ENCODE measurements around the gene PLAGL2.

The PLAGL2 gene

GRCh38 chr20:32157611-32158010 lies 49.9 kb downstream of the PLAGL2 start:
- H3K9me3 ChIP-seq (ENCODE audit: control insufficient read depth, low read length): no peaks in the 10 kb centered on the region
- no peak overlapping the region for H4K8ac ChIP-seq (ENCODE audit: low read length)
- WGBS: 98% methylated on average over 14 of the region's 14 CpGs
- no peak overlapping the region for H3K27ac ChIP-seq (ENCODE audit: low read length, poor library complexity, severe bottlenecking)
- no peak overlapping the region for H3K4me2 ChIP-seq (ENCODE audit: low read length, poor library complexity, severe bottlenecking)
- no peak overlapping the region for H2AFZ ChIP-seq (ENCODE audit: low read depth, low read length)
- peaks cover 17% of the 10 kb centered on the region for H3K79me1 ChIP-seq (replicated peaks; ENCODE audit: low read length, poor library complexity, severe bottlenecking)
- H3K4me1 ChIP-seq (ENCODE audit: control insufficient read depth, insufficient read depth, low read depth, low read length): peaks cover 14% of the 10 kb centered on the region
- no peak overlapping the region for H2BK120ac ChIP-seq (ENCODE audit: low read depth, low read length)
- H3K18ac ChIP-seq (ENCODE audit: low read depth in 1 of 2, low read length in 2 of 2): no peak overlapping the region
- H3K27me3 ChIP-seq (ENCODE audit: control insufficient read depth in 1 of 2, insufficient read depth in 1 of 2, low read length in 2 of 2): no peaks in the 10 kb centered on the region
- H2BK15ac ChIP-seq (ENCODE audit: low read depth, poor library complexity, severe bottlenecking): no peak overlapping the region
- H2AK5ac ChIP-seq (ENCODE audit: low read length, severe bottlenecking): no peak overlapping the region
- no peak overlapping the region for H3K14ac ChIP-seq (ENCODE audit: low read length in 2 of 2)
- peaks cover 67 to 76% of the 10 kb centered on the region in 2 experiments for H3K36me3 ChIP-seq (ENCODE audit: control insufficient read depth in 1 of 2, insufficient read depth in 2 of 2, low read depth in 1 of 2, low read length in 2 of 2)
- H3K23ac ChIP-seq (ENCODE audit: low read length in 2 of 2): no peak overlapping the region
- no peak overlapping the region for H3K4me3 ChIP-seq (ENCODE audit: insufficient read depth in 1 of 2, low read depth in 1 of 2, low read length in 2 of 2)
- H2BK12ac ChIP-seq (ENCODE audit: low read length in 2 of 2): no peak overlapping the region
- H3K4ac ChIP-seq (ENCODE audit: low read depth in 1 of 2, low read length in 2 of 2): no peak overlapping the region
- no peak for DNase-seq
- H4K91ac ChIP-seq (ENCODE audit: low read length): no peak overlapping the region
- no peak overlapping the region for H3K9ac ChIP-seq (ENCODE audit: low read length)
- no peak overlapping the region for H2BK5ac ChIP-seq (ENCODE audit: low read depth, low read length, poor library complexity, severe bottlenecking)

DNA sequence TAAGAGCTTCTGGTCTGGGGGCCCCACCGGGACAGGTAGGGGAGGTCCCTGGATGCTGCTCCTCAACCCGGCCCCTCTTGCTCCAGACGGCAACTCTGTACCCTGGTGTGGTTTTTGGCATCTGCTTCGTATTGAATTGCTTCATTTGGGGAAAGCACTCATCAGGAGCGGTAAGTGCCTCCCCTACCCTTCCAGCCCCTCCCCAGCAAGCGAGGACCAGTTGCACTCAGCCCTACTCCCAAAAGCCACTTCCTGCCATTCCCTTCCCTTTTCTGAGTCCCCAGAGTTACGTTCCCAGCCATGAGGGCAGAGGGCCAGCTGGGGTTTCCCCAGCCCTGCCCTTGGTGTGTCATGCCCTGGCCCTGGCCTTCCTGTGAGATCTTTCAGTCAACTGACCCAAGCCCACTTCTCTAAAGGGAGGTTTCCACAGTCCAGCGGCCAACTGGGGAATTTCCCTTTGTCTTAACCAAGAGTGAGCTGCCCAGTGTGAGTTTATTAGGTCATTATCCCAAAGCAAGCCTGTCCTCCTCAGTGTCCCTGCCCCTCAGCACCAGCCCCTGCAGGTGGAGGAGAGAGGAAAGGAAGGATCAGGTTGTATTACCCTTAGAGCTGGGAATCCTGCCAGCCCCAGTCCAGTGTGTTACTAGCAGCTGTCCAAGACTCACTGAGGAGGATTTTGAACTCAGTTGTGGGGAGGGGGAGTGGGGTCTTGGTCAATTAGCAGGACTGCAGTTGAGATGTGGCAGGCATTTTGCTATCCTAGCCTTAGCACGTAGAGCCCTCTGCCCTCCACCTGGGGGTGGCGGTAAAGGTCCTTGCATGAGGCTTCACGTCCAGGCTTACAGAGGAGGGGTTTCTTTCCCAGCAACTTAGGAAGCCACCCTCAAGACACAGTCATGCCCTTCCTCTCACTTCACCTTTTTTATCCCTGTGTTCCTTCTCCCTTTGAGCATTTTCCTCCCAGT lies 52.2 kb downstream of the PLAGL2 start:
- Histone ChIP-seq H2AFZ (ENCODE audit: low read depth, low read length) (no peak overlapping the region), H2BK5ac (ENCODE audit: low read depth, low read length, poor library complexity, severe bottlenecking) (peak overlapping the region; percentile 21)
- 63% methylated on average over 11 of the region's 11 CpGs for WGBS

DNA sequence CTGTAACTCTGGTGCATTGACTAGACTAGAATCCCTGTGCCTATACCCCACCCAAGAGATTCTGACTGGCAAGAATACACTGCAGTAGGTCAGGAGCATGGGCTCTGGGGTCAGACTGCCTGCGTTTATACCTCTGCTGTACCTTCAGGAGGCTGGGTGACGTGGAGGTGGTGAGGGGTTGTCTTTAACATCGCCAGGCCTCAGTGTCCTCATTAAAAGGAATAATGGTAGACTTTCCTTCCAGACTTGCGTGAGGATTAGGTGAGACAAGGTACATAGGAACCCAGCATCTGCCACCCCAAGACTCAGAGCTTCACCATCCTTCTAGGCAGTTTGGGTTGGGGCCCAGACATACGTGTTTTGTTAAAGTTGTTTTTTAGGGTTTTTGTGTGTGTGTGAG lies 53.8 kb downstream of the PLAGL2 start:
- WGBS: 99% methylated on average over 5 of the region's 5 CpGs
- no peak overlapping the region for H3K4me3 ChIP-seq (ENCODE audit: insufficient read depth in 1 of 2, low read depth in 1 of 2, low read length in 2 of 2)
- H2BK120ac ChIP-seq (ENCODE audit: low read depth, low read length): no peak overlapping the region
- no peak overlapping the region for H3K23ac ChIP-seq (ENCODE audit: low read length in 2 of 2)
- no peak overlapping the region for H3K14ac ChIP-seq (ENCODE audit: low read length in 2 of 2)
- H2BK12ac ChIP-seq (ENCODE audit: low read length in 2 of 2): no peak overlapping the region
- no peak overlapping the region for H2BK5ac ChIP-seq (ENCODE audit: low read depth, low read length, poor library complexity, severe bottlenecking)
- H3K27me3 ChIP-seq (ENCODE audit: control insufficient read depth in 1 of 2, insufficient read depth in 1 of 2, low read length in 2 of 2): no peaks in the 10 kb centered on the region
- H3K9me3 ChIP-seq (ENCODE audit: control insufficient read depth, low read length): no peaks in the 10 kb centered on the region
- no peak overlapping the region for H2AFZ ChIP-seq (ENCODE audit: low read depth, low read length)
- no peak overlapping the region for H3K27ac ChIP-seq (ENCODE audit: low read length, poor library complexity, severe bottlenecking)
- peaks cover 64 to 77% of the 10 kb centered on the region in 2 experiments for H3K36me3 ChIP-seq (ENCODE audit: control insufficient read depth in 1 of 2, insufficient read depth in 2 of 2, low read depth in 1 of 2, low read length in 2 of 2)
- H4K8ac ChIP-seq (ENCODE audit: low read length): no peak overlapping the region
- DNase-seq: no peak
- H2AK5ac ChIP-seq (ENCODE audit: low read length, severe bottlenecking): no peak overlapping the region
- H4K91ac ChIP-seq (ENCODE audit: low read length): no peak overlapping the region
- H3K4ac ChIP-seq (ENCODE audit: low read depth in 1 of 2, low read length in 2 of 2): no peak overlapping the region
- no peak overlapping the region for H3K9ac ChIP-seq (ENCODE audit: low read length)
- H3K18ac ChIP-seq (ENCODE audit: low read depth in 1 of 2, low read length in 2 of 2): no peak overlapping the region
- H3K4me1 ChIP-seq (ENCODE audit: control insufficient read depth, insufficient read depth, low read depth, low read length): peaks cover 17% of the 10 kb centered on the region
- H2BK15ac ChIP-seq (ENCODE audit: low read depth, poor library complexity, severe bottlenecking): no peak overlapping the region
- no peak overlapping the region for H3K4me2 ChIP-seq (ENCODE audit: low read length, poor library complexity, severe bottlenecking)
- H3K79me1 ChIP-seq (replicated peaks; ENCODE audit: low read length, poor library complexity, severe bottlenecking): peaks cover 27% of the 10 kb centered on the region

More for the DNA sequence above, 52.2 kb downstream of the PLAGL2 start:
- Histone ChIP-seq H3K18ac (ENCODE audit: low read depth in 1 of 2, low read length in 2 of 2) (peak overlapping the region in 1 of 2 experiments; percentile 11), H2BK120ac (ENCODE audit: low read depth, low read length) (no peak overlapping the region), H3K14ac (ENCODE audit: low read length in 2 of 2) (no peak overlapping the region), H3K23ac (ENCODE audit: low read length in 2 of 2) (no peak overlapping the region), H3K36me3 (ENCODE audit: control insufficient read depth in 1 of 2, insufficient read depth in 2 of 2, low read depth in 1 of 2, low read length in 2 of 2) (peaks cover 64 to 82% of the 10 kb centered on the region in 2 experiments), H3K4me1 (ENCODE audit: control insufficient read depth, insufficient read depth, low read depth, low read length) (peaks cover 14% of the 10 kb centered on the region), H4K8ac (ENCODE audit: low read length) (peak overlapping the region; percentile 22), H4K91ac (ENCODE audit: low read length) (no peak overlapping the region), H3K4me2 (ENCODE audit: low read length, poor library complexity, severe bottlenecking) (no peak overlapping the region), H3K9me3 (ENCODE audit: control insufficient read depth, low read length) (no peaks in the 10 kb centered on the region), H3K9ac (ENCODE audit: low read length) (peak overlapping the region; percentile 16), H3K27me3 (ENCODE audit: control insufficient read depth in 1 of 2, insufficient read depth in 1 of 2, low read length in 2 of 2) (no peaks in the 10 kb centered on the region), H2BK15ac (ENCODE audit: low read depth, poor library complexity, severe bottlenecking) (no peak overlapping the region), H3K27ac (ENCODE audit: low read length, poor library complexity, severe bottlenecking) (peak overlapping the region; percentile 7), H2AK5ac (ENCODE audit: low read length, severe bottlenecking) (no peak overlapping the region), H3K4me3 (ENCODE audit: insufficient read depth in 1 of 2, low read depth in 1 of 2, low read length in 2 of 2) (no peak overlapping the region), H3K4ac (ENCODE audit: low read depth in 1 of 2, low read length in 2 of 2) (no peak overlapping the region), H2BK12ac (ENCODE audit: low read length in 2 of 2) (peak overlapping the region in 1 of 2 experiments; percentile 4), H3K79me1 (replicated peaks; ENCODE audit: low read length, poor library complexity, severe bottlenecking) (peaks cover 24% of the 10 kb centered on the region)
- peak; percentile 92 for DNase-seq

DNA sequence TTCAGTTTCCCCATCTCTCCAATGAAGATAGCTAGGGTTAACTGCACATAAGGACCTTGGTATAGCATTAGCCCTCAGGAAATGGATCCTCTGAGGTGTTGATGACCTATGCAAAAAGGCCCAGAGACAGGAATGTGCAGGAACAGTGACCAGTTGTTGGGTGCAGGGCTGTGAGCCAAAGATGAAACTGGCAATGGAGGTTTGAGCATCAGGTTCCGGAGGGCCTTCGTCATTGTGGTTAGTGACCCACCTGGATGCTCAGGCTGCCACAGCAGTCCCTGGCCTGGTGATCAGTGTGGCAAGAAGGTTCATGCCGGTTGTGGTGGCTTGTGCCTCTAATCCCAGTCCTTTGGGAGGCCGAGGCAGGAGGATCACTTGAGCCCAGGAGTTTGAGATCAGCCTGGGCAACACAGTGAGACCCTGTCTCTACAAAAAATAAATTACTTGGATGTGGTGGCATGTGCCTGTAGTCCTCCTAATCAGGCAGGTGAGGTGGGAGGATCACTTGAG lies 54.3 kb downstream of the PLAGL2 start:
- Histone ChIP-seq H2BK12ac (ENCODE audit: low read length in 2 of 2) (no peak overlapping the region), H3K9ac (ENCODE audit: low read length) (no peak overlapping the region), H4K8ac (ENCODE audit: low read length) (no peak overlapping the region), H2AFZ (ENCODE audit: low read depth, low read length) (no peak overlapping the region), H3K27me3 (ENCODE audit: control insufficient read depth in 1 of 2, insufficient read depth in 1 of 2, low read length in 2 of 2) (no peaks in the 10 kb centered on the region), H2BK15ac (ENCODE audit: low read depth, poor library complexity, severe bottlenecking) (no peak overlapping the region), H3K27ac (ENCODE audit: low read length, poor library complexity, severe bottlenecking) (no peak overlapping the region), H3K14ac (ENCODE audit: low read length in 2 of 2) (no peak overlapping the region), H3K9me3 (ENCODE audit: control insufficient read depth, low read length) (no peaks in the 10 kb centered on the region), H2AK5ac (ENCODE audit: low read length, severe bottlenecking) (no peak overlapping the region), H3K4ac (ENCODE audit: low read depth in 1 of 2, low read length in 2 of 2) (no peak overlapping the region), H3K4me2 (ENCODE audit: low read length, poor library complexity, severe bottlenecking) (no peak overlapping the region), H3K79me1 (replicated peaks; ENCODE audit: low read length, poor library complexity, severe bottlenecking) (peaks cover 24% of the 10 kb centered on the region), H2BK5ac (ENCODE audit: low read depth, low read length, poor library complexity, severe bottlenecking) (no peak overlapping the region), H2BK120ac (ENCODE audit: low read depth, low read length) (no peak overlapping the region), H3K23ac (ENCODE audit: low read length in 2 of 2) (no peak overlapping the region), H3K18ac (ENCODE audit: low read depth in 1 of 2, low read length in 2 of 2) (no peak overlapping the region), H4K91ac (ENCODE audit: low read length) (no peak overlapping the region), H3K4me1 (ENCODE audit: control insufficient read depth, insufficient read depth, low read depth, low read length) (peaks cover 17% of the 10 kb centered on the region), H3K4me3 (ENCODE audit: insufficient read depth in 1 of 2, low read depth in 1 of 2, low read length in 2 of 2) (no peak overlapping the region), H3K36me3 (ENCODE audit: control insufficient read depth in 1 of 2, insufficient read depth in 2 of 2, low read depth in 1 of 2, low read length in 2 of 2) (peaks cover 63 to 72% of the 10 kb centered on the region in 2 experiments)
- no peak for DNase-seq
- WGBS: 98% methylated on average over 4 of the region's 4 CpGs

All from mesenchymal stem cell (in vitro differentiated cells and primary cell).